HG02763 (cell line): ENCODE data around the gene CA5A.
"Not testable (repeated sequence)": the region's sequence is repeated elsewhere in the genome, so short reads cannot be mapped to it uniquely, and the experiment has no call there.

Experiments
- ATAC-seq: cut with Tn5 transposase; IDR thresholded peaks from one replicate; pipeline ENCODE4 v1.9.1; 2021; ENCODE audit warnings: mild to moderate bottlenecking, moderate library complexity; ENCODE audit not compliant: unreplicated experiment

CA5A gene

GRCh38 chr16:87949071-87949744, 12.9 kb upstream of the CA5A start:
- no peak for ATAC-seq

GRCh38 chr16:87948735-87949070, 12.4 kb upstream of the CA5A start:
- no peak for ATAC-seq

- ATAC-seq = no peak
Measured at GRCh38 chr16:87948119-87948545, 11.8 kb upstream of the CA5A start.

GRCh38 chr16:87947356-87948118, 11.2 kb upstream of the CA5A start:
- no peak for ATAC-seq

GRCh38 chr16:87946596-87947347, 10.4 kb upstream of the CA5A start:
- no peak for ATAC-seq

GRCh38 chr16:87945351-87946042, 9.2 kb upstream of the CA5A start:
- ATAC-seq = no peak

- ATAC-seq = no peak
Measured at GRCh38 chr16:87942680-87943079, 6.4 kb upstream of the CA5A start.

GRCh38 chr16:87939562-87940423, 3.5 kb upstream of the CA5A start:
- no peak for ATAC-seq

GRCh38 chr16:87938412-87938949, 2.2 kb upstream of the CA5A start:
- no peak for ATAC-seq

GRCh38 chr16:87937231-87937542, 858 bp upstream of the CA5A start:
- not testable (repeated sequence) for ATAC-seq

- not testable (repeated sequence) for ATAC-seq
Measured at GRCh38 chr16:87936016-87936374, 334 bp downstream of the CA5A start.

- not testable (repeated sequence) for ATAC-seq
Measured at GRCh38 chr16:87934752-87935425, 1.4 kb downstream of the CA5A start.

- ATAC-seq = no peak
Measured at GRCh38 chr16:87933140-87933495, 3.2 kb downstream of the CA5A start.

- not testable (repeated sequence) for ATAC-seq
Measured at GRCh38 chr16:87932475-87933139, 3.7 kb downstream of the CA5A start.

- no peak for ATAC-seq
Measured at GRCh38 chr16:87931504-87931903, 4.8 kb downstream of the CA5A start.

GRCh38 chr16:87930456-87930855, 5.9 kb downstream of the CA5A start:
- ATAC-seq = no peak

- ATAC-seq = no peak
Measured at GRCh38 chr16:87929986-87930385, 6.3 kb downstream of the CA5A start.

GRCh38 chr16:87927195-87927562, 9.2 kb downstream of the CA5A start:
- no peak for ATAC-seq
